Prostate gland (tissue), 2 donors: ENCODE measurements around the gene SLC2A5. TPM values are rescaled to one million over a fixed set of nuclear protein-coding genes. Genes with fewer than 3 reads are reported as not detected.

Source experiments
- DNase-seq: peaks from one replicate; pipeline ENCODE4 v3.0.0-alpha.2; 2019; ENCODE audit warnings: low spot score
- H3K27ac ChIP-seq, 2 donors: fragments of 200-600 bp; sonication (generic); 2 replicates each; pipeline ENCODE4 v1.5.1; 2017 to 2019
- H3K27me3 ChIP-seq: fragments of 200-600 bp; sonication (generic); replicated peaks from 2 replicates; pipeline ENCODE4 v1.5.1; 2019; ENCODE audit not compliant: insufficient read depth
- H3K36me3 ChIP-seq, 2 donors: fragments of 200-600 bp; sonication (generic); 1 replicate in 1 of 2; 2 replicates in 1 of 2; pipeline versions ENCODE4 v1.5.1 to v1.8.1; 2017 to 2019
- H3K4me1 ChIP-seq: fragments of 200-600 bp; sonication (generic); replicated peaks from 2 replicates; pipeline ENCODE4 v1.5.1; 2019
- H3K4me3 ChIP-seq, 2 donors: fragments of 200-600 bp; sonication (generic); 2 replicates each; pipeline ENCODE4 v1.5.1; 2017 to 2019
- H3K9me3 ChIP-seq: fragments of 200-600 bp; sonication (generic); 2 replicates; pipeline ENCODE4 v1.5.1; 2017
- POLR2A ChIP-seq: fragments of 450-650 bp; IDR thresholded peaks from one replicate; pipeline ENCODE4 v1.6.1; 2016; ENCODE audit warnings: antibody characterized with exemption, mild to moderate bottlenecking
- POLR2AphosphoS5 ChIP-seq: sonication (generic); formaldehyde crosslinking; IDR thresholded peaks from one replicate; pipeline ENCODE4 v1.6.1; 2017; ENCODE audit warnings: antibody characterized with exemption
- WGBS: methylation state at CpG from one replicate; pipeline ENCODE4 v1.1.5; 2018; 5-methylcytosine and 5-hydroxymethylcytosine counted together
- intact Hi-C: fragments of 100-400 bp; cut with DNase I; formaldehyde crosslinking; loops from one replicate; pipeline ENCODE4 v1.14.2; 2022
- total RNA-seq, 2 donors: library from RNA; depleted of rRNA; stranded (reverse); fragments of >200 nt; gene quantifications; one replicate each; pipeline ENCODE4 v1.1.0, GENCODE V29; 2016
- TF ChIP-seq, protein P1 (sequence below), 4 experiments: fragments of 200-600 bp in 2 of 4; fragments of 450-650 bp in 2 of 4; sonication (generic) in 2 of 4; IDR thresholded peaks; 1 replicate in 3 of 4; 2 replicates in 1 of 4; pipeline ENCODE4 v1.5.1; 2016 to 2019; ENCODE audit warnings: antibody characterized with exemption in 4 of 4, mild to moderate bottlenecking in 2 of 4, moderate library complexity in 2 of 4

The SLC2A5 gene
- total RNA-seq, 2 donors from 2014 or later, result 25.4 to 55.0 TPM

DNA sequence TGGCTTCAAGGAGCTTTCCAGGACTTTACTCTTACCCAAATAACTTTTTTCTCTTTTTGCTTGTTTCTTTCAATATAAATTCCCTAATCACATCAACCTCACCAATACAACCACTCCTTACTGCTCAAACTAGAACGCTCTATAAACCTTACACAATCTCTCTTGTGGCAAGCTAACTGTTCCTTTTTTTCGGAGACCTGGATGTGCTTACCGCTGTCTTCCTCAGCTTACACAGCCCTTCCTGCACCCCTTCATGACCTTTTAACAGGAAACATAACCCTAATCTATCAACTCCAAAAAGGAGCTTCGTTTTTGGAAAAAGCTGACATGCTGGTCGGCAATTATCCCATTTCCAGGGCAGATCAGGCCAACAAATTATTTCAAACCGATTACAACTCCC lies 24.1 kb upstream of the SLC2A5 start:
- intact Hi-C loops, result loop anchor here (5.0 kb wide), 1 partner anchor 66 kb away; the partner anchor contains the start of gene SLC2A7
- TF ChIP-seq, protein P1, sequence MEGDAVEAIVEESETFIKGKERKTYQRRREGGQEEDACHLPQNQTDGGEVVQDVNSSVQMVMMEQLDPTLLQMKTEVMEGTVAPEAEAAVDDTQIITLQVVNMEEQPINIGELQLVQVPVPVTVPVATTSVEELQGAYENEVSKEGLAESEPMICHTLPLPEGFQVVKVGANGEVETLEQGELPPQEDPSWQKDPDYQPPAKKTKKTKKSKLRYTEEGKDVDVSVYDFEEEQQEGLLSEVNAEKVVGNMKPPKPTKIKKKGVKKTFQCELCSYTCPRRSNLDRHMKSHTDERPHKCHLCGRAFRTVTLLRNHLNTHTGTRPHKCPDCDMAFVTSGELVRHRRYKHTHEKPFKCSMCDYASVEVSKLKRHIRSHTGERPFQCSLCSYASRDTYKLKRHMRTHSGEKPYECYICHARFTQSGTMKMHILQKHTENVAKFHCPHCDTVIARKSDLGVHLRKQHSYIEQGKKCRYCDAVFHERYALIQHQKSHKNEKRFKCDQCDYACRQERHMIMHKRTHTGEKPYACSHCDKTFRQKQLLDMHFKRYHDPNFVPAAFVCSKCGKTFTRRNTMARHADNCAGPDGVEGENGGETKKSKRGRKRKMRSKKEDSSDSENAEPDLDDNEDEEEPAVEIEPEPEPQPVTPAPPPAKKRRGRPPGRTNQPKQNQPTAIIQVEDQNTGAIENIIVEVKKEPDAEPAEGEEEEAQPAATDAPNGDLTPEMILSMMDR (IDR thresholded peaks at IDR 0.05), result no peak
- Histone ChIP-seq H3K4me1 (no peaks in the 10 kb centered on the region), H3K27me3 (no peaks in the 10 kb centered on the region), H3K36me3 (no peaks in the 10 kb centered on the region), H3K27ac (no peak overlapping the region), H3K9me3 (no peaks in the 10 kb centered on the region), H3K4me3 (no peak overlapping the region)
- no peak for DNase-seq
- 71% methylated on average over 6 of the region's 6 CpGs for WGBS

DNA sequence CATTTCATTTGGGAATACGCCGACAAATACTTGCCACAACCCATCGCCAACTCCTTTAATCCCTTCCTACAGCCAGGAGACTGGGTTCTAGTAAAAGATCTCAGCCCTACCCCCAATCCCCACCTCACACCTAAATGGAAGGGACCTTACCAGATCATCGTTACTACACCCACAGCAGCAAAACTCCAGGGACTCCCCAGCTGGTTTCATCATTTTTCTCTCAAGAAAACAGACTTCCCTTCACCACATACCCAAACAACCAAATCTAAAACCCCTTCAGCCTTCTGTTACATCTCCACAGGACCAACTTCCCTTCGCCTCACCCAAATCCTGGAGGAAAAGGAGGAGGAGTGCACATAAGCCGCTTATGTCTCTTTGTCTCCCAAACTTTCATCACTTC lies 23.7 kb upstream of the SLC2A5 start:
- intact Hi-C loops, result loop anchor here (5.0 kb wide), 1 partner anchor 66 kb away; the partner anchor contains the start of gene SLC2A7

GRCh38 chr1:9088807-9089206 lies 19.4 kb upstream of the SLC2A5 start:
- no peaks in the 10 kb centered on the region for H3K36me3 ChIP-seq
- H3K27me3 ChIP-seq, result no peaks in the 10 kb centered on the region
- H3K27ac ChIP-seq, result no peak overlapping the region
- H3K4me3 ChIP-seq, result no peak overlapping the region
- H3K9me3 ChIP-seq, result no peaks in the 10 kb centered on the region
- 79% methylated on average over 4 of the region's 4 CpGs for WGBS
- no peaks in the 10 kb centered on the region for H3K4me1 ChIP-seq
- DNase-seq, result no peak
- intact Hi-C loops, result no loop called here
- TF ChIP-seq POLR2A (no peak), POLR2AphosphoS5 (no peak)
- TF ChIP-seq, protein P1 (IDR thresholded peaks at IDR 0.05), result no peak

More for the DNA sequence above, 23.7 kb upstream of the SLC2A5 start:
- 83% methylated on average over 6 of the region's 6 CpGs for WGBS
- no peaks in the 10 kb centered on the region for H3K4me1 ChIP-seq
- no peak overlapping the region for H3K27ac ChIP-seq
- H3K36me3 ChIP-seq, result no peaks in the 10 kb centered on the region
- no peak overlapping the region for H3K4me3 ChIP-seq
- TF ChIP-seq, protein P1 (IDR thresholded peaks at IDR 0.05), result no peak
- no peak for TF ChIP-seq POLR2A
- TF ChIP-seq POLR2AphosphoS5, result no peak
- no peaks in the 10 kb centered on the region for H3K27me3 ChIP-seq
- no peak for DNase-seq
- H3K9me3 ChIP-seq, result no peaks in the 10 kb centered on the region

- WGBS, result 81% methylated on average over 12 of the region's 12 CpGs
- TF ChIP-seq POLR2AphosphoS5 (no peak), POLR2A (no peak)
- TF ChIP-seq, protein P1 (IDR thresholded peaks at IDR 0.05), result no peak
- H3K27ac ChIP-seq, result no peak overlapping the region
- no peaks in the 10 kb centered on the region for H3K27me3 ChIP-seq
- intact Hi-C loops, result no loop called here
- DNase-seq, result no peak
- no peaks in the 10 kb centered on the region for H3K4me1 ChIP-seq
- no peaks in the 10 kb centered on the region for H3K36me3 ChIP-seq
- no peak overlapping the region for H3K4me3 ChIP-seq
- H3K9me3 ChIP-seq, result no peaks in the 10 kb centered on the region
Observed at GRCh38 chr1:9087411-9088125, 18.1 kb upstream of the SLC2A5 start.

DNA sequence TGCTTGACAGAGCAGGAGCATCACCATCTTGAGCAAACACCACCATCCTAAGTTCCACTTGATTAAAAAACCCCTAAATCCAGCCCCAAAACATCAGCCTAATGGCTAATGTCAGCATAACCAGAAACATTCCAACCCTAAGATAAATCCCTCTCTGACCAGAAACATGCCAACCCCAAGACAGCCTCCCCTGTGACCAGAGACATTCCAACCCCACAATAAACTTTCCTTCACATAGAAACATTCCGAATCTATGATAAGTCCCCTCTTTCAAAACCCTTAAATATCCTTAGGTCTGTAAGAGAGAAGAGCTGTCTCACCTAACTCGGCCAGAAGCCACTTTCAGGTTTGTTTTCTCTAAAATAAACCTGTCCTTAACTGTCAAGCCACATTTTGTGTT lies 17.4 kb upstream of the SLC2A5 start:
- TF ChIP-seq POLR2AphosphoS5 (no peak), POLR2A (no peak)
- TF ChIP-seq, protein P1 (IDR thresholded peaks at IDR 0.05), result no peak
- intact Hi-C loops, result no loop called here
- 54% methylated on average over 2 of the region's 2 CpGs for WGBS
- no peak for DNase-seq
- Histone ChIP-seq H3K27me3 (no peaks in the 10 kb centered on the region), H3K36me3 (no peaks in the 10 kb centered on the region), H3K4me1 (no peaks in the 10 kb centered on the region), H3K9me3 (no peaks in the 10 kb centered on the region), H3K27ac (peak overlapping the region in 1 of 2 donors; percentile 38), H3K4me3 (no peak overlapping the region)
